HTR-8/SVneo (cell line): ENCODE data around the gene NUSAP1.
"Not testable (repeated sequence)": the region's sequence is repeated elsewhere in the genome, so short reads cannot be mapped to it uniquely, and the experiment has no call there.

ENCODE experiments used
- DNase-seq: peaks from one replicate; pipeline ENCODE4 v3.0.0; 2011; ENCODE audit warnings: low spot score, mixed read lengths; ENCODE audit not compliant: insufficient read length
- FAIRE-seq: peaks from 2 replicates; lab custom pipeline; 2011; peaks lifted over from hg19 to GRCh38; lab: Jason Lieb, UNC

Gene NUSAP1, protein sequence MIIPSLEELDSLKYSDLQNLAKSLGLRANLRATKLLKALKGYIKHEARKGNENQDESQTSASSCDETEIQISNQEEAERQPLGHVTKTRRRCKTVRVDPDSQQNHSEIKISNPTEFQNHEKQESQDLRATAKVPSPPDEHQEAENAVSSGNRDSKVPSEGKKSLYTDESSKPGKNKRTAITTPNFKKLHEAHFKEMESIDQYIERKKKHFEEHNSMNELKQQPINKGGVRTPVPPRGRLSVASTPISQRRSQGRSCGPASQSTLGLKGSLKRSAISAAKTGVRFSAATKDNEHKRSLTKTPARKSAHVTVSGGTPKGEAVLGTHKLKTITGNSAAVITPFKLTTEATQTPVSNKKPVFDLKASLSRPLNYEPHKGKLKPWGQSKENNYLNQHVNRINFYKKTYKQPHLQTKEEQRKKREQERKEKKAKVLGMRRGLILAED

DNA sequence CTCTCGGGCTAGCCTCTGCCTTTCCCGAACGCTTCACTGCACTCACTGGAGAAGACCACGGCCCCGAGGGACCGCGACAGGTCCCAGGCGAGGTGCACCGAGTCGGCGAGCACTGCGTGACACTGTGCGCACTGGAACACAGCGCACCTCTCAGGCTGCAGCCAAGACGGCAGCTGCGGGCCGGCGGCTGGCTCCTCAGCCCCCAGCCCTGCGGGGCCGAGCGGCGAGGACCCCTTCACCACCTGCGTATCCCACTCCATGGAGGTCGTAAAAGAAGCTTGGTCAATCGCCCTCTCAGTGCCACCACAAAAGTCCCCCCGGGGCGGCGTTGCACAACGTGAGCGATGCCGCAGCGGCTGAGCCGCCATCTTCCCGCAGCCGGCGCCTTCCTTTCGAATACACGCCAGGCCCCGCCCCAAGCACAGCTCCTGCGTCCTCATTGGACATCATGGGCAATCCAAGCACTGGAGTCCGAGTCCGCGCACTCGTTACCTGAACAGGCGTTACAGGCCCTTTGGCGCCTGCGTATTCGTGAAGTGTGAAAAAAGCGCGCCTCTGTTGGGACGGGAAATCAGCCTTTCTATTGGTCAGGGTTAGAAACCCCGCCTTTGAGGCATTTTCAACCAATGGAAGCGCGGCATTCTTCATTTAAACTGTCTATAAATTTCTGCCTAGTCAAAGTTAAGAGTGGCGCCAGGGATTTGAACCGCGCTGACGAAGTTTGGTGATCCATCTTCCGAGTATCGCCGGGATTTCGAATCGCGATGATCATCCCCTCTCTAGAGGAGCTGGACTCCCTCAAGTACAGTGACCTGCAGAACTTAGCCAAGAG is at the start of gene NUSAP1, which contains the start of gene OIP5:
TSS of gene NUSAP1 (plus strand) at position 688 of the 832 bp plus-strand sequence. CDS start at position 765, 77 bp downstream.
TSS of gene OIP5 (minus strand) at position 398 of the 832 bp plus-strand sequence. CDS start at position 368, 30 bp downstream.
- FAIRE-seq (peak; percentile 69), DNase-seq (peak; percentile 99)

GRCh38 chr15:41282980-41283652 is 49.6 kb upstream of the NUSAP1 start:
- FAIRE-seq, DNase-seq: not testable (repeated sequence)

GRCh38 chr15:41283653-41284426 is 48.8 kb upstream of the NUSAP1 start:
- FAIRE-seq (peak; percentile 84), DNase-seq (peak; percentile 98)

DNA sequence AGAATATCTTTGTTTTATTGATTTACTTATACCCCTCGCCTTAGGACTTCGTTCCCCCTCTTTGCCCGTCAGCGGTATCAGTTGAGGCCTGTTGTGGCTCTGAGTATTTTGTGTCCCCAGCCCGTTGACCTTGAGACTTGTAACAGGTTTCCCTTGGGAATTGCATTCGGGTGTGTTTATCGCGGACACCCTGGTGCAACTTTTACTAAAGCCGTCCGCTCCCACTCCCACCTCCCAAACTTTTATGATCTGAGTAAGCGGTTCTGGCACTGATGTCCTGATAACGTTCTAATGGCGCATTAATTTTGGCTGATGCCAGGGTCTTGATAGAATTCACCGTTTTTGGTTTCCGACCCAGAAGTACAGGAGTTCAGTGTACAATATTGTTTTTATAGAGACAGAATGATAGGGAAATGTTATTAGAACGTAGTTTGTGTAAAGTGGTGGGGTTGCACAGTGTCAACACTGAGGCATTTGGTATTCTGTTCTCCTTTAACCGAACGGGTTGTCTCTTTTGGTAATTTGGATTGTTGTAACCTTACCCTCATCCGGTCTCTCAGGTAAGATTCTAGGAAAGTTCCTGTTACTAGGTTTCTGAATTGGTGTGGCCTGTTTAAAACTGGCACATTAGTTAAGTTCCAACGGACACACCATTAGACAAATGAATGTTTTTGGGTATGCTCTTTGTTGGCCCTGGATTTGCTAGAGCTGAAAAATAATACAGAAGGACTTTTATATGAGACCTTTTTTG is 48.1 kb upstream of the NUSAP1 start:
- FAIRE-seq (no peak), DNase-seq (no peak)

GRCh38 chr15:41285285-41285684 is 47.4 kb upstream of the NUSAP1 start:
- no peak for FAIRE-seq

DNA sequence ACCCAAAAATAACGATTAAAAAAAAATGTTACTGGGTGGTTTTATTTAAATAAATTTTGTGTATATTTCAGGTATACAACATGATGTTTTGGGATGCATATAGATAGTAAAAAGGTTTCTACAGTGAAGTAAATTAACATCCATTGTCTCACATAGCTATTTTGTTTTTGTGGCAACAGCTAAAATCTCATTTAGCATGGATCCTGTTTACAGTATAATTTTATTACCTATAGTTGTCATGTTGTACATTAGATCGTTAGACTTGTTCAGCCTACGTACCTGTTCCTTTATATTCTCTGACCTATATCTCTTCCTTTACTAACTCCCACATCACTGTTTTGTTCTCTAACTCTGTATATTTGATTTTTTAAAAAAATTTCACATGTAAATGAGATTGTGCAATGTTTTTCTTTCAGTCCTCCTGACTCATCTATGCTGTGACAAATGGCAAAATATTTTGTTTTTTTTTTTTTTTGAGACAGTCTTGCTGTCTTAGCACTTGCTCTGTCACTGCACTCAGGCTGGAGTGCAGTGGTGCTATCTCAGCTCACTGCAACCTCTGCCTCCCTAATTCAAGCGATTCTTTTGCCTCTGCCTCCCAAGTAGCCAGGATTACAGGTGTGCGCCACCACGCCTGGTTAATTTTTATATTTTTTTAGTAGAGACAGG is 45.9 kb upstream of the NUSAP1 start:
- no peak for FAIRE-seq
- no peak for DNase-seq

More at GRCh38 chr15:41285285-41285684, 47.4 kb upstream of the NUSAP1 start:
- no peak for DNase-seq

DNA sequence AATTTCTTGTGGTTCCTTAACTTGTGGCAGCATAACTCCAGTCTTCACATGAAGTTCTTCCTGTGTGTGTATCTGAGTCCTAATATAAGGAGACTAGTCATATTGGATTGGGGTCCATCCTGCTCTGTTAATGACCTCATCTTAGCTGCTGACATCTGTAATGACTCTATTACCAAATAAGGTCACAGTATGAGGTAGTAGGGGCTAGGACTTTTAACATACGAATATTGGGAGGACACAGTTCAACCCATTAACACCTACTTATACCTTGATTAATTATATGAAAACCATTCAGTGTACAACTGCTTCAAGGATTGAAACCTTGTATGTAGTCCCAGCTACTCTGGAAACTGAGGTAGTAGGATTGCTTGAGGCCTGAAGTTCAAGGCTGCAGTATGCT is 44.2 kb upstream of the NUSAP1 start:
- FAIRE-seq = no peak

DNA sequence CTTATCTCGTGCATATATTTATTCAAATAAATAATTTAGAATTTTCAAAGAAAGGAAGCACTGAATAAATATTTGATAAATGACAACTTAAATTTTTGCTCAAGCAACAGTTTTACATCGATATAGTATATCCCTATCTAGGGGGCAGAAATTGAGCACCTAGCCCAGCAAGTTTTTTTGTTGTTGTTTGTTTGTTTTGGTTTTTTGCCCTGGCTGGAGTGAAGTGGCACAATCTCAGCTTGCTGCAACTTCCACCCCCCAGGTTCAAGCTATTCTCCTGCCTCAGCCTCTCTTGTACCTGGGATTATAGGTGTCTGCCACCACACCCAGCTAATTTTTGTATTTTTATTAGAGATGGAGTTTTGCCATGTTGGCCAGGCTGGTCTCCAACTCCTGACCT is 42.7 kb upstream of the NUSAP1 start:
- no peak for FAIRE-seq
- no peak for DNase-seq

More for the DNA sequence above, 44.2 kb upstream of the NUSAP1 start:
- DNase-seq = no peak

DNA sequence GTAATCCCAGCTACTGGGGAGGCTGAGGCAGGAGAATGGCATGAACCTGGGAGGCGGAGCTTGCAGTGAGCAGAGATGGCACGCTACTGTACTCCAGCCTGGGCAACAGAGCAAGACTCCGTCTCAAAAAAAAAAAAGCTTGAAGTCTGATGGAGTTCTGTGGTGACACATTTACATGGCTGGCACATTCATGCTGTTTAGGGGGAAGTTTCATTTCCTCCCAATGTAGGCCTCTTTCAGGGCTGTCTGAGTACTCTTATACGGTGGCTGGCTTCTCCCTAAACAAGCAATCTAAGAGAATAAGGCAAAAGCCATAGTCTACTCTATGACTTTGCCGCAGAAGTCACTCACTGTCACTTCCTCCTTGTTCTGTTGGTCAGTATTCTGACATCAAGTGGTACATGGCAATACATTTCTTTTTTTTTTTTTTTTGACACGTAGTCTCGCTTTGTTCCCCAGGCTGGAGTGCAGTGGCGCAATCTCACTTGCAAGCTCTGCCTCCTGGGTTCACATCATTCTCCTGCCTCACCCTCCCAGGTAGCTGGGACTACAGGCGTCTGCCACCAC is 41.5 kb upstream of the NUSAP1 start:
- no peak for FAIRE-seq
- no peak for DNase-seq

DNA sequence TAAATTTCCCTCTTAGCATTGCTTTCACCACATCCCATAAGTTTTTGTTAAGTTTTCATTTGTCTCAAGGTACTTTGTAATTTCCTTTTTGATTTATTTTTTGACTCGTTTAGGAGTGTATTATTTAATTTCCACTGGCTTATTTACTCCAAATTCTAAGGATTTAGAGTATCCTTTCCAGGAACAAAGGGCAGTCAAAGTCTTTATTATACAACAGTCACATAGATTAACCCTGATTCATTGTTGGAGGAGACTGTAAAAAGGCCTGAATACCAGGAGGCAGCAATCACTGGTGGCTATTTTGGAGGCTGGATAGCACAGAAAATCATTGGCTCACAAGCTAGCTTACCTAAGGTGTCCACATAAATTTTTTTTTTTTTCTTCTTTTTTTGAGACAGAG is 40.2 kb upstream of the NUSAP1 start:
- DNase-seq (no peak), FAIRE-seq (no peak)

DNA sequence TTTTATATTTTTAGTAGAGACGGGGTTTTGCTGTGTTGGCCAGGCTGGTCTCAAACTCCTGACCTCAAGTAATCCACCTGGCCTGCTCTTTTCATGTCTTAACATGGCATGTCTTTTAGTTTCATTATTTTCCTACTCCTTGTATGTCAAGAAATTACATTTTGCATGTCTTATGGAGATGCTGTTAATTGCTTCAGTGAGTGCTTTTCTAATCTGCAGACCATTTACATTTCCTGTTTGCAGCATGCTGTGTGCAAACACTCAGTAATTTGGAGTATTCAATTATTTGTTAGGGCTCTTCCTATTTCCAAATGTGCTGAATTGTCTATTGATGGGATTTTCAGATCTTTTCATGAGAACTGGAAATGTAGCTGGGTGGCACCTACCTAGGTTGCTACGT is 31.5 kb upstream of the NUSAP1 start:
- FAIRE-seq = not testable (repeated sequence)

GRCh38 chr15:41301587-41301986 is 31.1 kb upstream of the NUSAP1 start:
- FAIRE-seq = no peak
- no peak for DNase-seq

More for the DNA sequence above, 31.5 kb upstream of the NUSAP1 start:
- not testable (repeated sequence) for DNase-seq

GRCh38 chr15:41304149-41304770 is 28.4 kb upstream of the NUSAP1 start:
- no peak for DNase-seq
- FAIRE-seq = no peak

DNA sequence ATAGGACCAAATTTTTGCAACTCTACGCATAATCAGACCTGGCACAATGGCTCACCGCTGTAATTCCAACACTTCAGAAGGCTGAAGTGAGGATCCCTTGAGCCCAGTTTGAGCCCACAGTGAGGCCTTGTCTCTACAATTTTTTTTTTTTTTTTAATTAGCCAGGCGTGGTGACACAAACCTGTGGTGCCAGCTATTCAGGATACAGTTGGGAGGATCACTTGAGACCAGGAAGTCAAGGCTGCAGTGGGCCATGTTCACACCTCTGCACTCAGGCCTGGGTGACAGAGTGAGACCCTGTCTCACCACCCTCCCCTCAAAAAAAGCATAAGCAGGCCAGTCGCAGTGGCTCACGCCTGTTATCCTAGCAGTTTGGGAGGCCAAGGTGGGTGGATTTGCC is 25.0 kb upstream of the NUSAP1 start:
- no peak for FAIRE-seq
- DNase-seq = no peak

DNA sequence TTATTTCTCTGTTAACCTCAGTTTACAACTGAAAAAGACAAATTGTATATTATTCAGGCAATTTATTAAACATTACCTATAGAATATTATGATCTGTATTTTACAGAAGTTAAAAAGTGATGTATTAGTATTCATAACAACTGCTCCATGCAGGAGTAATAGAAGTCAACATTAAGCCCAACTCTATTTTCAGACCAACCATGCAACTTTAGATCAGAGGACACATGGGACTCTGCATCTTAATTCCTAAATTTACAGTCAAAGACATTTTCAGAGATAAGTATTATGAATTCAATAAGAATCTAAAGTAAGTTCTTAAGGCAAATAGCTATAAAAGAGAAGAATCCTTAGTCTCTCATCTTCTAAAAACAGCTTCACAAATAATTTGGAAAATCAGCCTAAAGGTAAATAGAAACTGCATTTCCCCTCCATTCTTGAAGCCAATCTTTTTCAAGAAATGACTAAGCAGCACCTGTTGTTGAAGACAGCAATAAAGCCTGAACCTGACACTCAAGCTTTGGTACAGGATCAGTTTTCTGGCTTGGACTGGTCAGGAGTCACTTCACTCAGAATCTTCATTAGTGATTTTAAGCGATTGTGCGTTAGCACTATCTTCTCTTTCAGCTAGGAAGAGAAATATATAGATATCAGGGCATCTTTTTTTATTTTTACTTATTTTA is 23.3 kb upstream of the NUSAP1 start:
- no peak for FAIRE-seq
- DNase-seq = no peak

DNA sequence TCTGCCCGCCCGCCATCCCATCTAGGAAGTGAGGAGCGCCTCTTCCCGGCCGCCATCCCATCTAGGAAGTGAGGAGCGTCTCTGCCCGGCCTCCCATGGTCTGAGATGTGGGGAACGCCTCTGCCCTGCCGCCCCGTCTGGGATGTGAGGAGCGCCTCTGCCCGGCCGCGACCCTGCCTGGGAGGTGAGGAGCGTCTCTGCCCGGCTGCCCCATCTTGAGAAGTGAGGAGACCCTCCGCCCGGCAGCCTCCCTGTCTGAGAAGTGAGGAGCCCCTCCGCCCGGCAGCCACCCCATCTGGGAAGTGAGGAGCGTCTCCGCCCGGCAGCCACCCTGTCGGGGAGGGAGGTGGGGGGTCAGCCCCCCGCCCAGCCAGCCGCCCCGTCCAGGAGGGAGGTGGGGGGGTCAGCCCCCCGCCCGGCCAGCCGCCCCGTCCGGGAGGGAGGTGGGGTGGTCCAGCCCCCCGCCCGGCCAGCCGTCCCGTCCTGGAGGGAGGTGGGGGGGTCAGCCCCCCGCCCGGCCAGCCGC is 11.8 kb upstream of the NUSAP1 start:
- DNase-seq, FAIRE-seq: not testable (repeated sequence)

DNA sequence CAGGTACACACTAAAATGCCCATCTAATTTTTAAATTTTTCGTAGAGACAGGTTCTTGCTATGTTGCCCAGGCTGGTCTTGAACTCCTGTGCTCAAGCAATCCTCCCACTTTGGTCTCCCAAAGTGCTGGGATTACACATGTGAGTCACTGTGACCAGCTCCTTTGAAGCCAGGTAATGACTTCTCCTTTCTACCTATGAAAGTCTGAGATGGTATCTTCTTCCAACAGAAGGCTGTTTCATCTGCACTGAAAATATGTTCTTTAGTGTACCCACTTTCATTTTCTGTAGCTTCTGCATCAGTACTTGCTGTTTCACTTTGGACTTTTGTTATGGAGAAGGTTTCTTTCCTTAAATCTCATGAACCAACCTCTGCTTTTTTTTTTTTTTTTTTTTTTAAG is 9.1 kb upstream of the NUSAP1 start:
- no peak for FAIRE-seq
- no peak for DNase-seq
